K562 (cell line): ENCODE data around the gene GHR. TPM values are rescaled to one million over a fixed set of nuclear protein-coding genes. Genes with fewer than 3 reads are reported as not detected.
A peak's percentile ranks its signal among the peaks of the same experiment; 100 is the strongest.

Source experiments
- DPF2 ChIP-seq: fragments of 450-650 bp; IDR thresholded peaks from 2 replicates; pipeline ENCODE4 v1.6.1; 2016
- NCOR1 ChIP-seq: fragments of 450-650 bp; IDR thresholded peaks from 2 replicates; pipeline ENCODE4 v1.6.1; 2016; ENCODE audit warnings: mild to moderate bottlenecking, moderate library complexity
- SAFB2 ChIP-seq: fragments of 200-400 bp; formaldehyde crosslinking; IDR thresholded peaks from 2 replicates; pipeline ENCODE4 v1.6.1; 2018; ENCODE audit warnings: borderline replicate concordance, low read length, low read depth, moderate library complexity; ENCODE audit not compliant: severe bottlenecking
- polyA plus RNA-seq, 8 experiments: library from polyadenylated mRNA; depleted of rRNA in 4 of 8; stranded (reverse) in 5 of 8; unstranded in 3 of 8; fragments of >200 nt; fragmentation: Nextera tagmentation in 2 of 8; fragmentation: Illumina TruSeq in 1 of 8; extraction: Ambion mirVana in 2 of 8; extraction: Trizol in 1 of 8; gene quantifications; 2 replicates each; pipeline versions ENCODE4 v1.2.1 to v1.2.3, GENCODE V29; 2011 to 2014; ENCODE audit warnings: inconsistent platforms in 1 of 8, missing spikeins in 1 of 8
- total RNA-seq, 7 experiments: library from RNA; depleted of rRNA in 6 of 7; stranded (reverse); fragments of >200 nt in 6 of 7; fragmentation: Illumina TruSeq in 2 of 7; extraction: Trizol in 2 of 7; gene quantifications; 2 replicates each; pipeline versions ENCODE4 v1.2.1 to v1.2.3, GENCODE V29; 2011 to 2021; ENCODE audit warnings: low replicate concordance in 1 of 7
- TF ChIP-seq, protein P1 (sequence below), 2 experiments: IDR thresholded peaks in 1 of 2; conservative IDR thresholded peaks in 1 of 2; 2 replicates each; pipeline ENCODE4 v1.6.1; 2016; ENCODE audit warnings: low read depth in 2 of 2, mild to moderate bottlenecking in 1 of 2, missing compliant biosample characterization in 1 of 2, missing genetic modification characterization in 1 of 2, moderate library complexity in 1 of 2
- TF ChIP-seq, protein P2 (sequence below): fragments of 450-650 bp; IDR thresholded peaks from 2 replicates; pipeline ENCODE4 v1.6.1; 2016

The GHR gene
- total and polyA plus RNA-seq, 9 of the 15 experiments (the other 6 are each of a cell fraction or from before 2014, with no cell fraction given): 0.01 to 0.13 (median 0.07) TPM; not detected in 5

- TF ChIP-seq, protein P1, sequence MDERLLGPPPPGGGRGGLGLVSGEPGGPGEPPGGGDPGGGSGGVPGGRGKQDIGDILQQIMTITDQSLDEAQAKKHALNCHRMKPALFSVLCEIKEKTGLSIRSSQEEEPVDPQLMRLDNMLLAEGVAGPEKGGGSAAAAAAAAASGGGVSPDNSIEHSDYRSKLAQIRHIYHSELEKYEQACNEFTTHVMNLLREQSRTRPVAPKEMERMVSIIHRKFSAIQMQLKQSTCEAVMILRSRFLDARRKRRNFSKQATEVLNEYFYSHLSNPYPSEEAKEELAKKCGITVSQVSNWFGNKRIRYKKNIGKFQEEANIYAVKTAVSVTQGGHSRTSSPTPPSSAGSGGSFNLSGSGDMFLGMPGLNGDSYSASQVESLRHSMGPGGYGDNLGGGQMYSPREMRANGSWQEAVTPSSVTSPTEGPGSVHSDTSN (CRISPR knock-in tag; IDR thresholded peaks at IDR 0.05; ENCODE audit: low read depth): no peak
- TF ChIP-seq, protein P1 (tag; conservative IDR thresholded peaks at IDR 0.05; ENCODE audit: low read depth): peak; percentile 30; the same call in 1 of the 2 replicates
- TF ChIP-seq SAFB2 (no peak), DPF2 (peak; percentile 14; the same call in 1 of the 2 replicates), NCOR1 (peak; percentile 47; the same call in 1 of the 2 replicates)
- TF ChIP-seq, protein P2, sequence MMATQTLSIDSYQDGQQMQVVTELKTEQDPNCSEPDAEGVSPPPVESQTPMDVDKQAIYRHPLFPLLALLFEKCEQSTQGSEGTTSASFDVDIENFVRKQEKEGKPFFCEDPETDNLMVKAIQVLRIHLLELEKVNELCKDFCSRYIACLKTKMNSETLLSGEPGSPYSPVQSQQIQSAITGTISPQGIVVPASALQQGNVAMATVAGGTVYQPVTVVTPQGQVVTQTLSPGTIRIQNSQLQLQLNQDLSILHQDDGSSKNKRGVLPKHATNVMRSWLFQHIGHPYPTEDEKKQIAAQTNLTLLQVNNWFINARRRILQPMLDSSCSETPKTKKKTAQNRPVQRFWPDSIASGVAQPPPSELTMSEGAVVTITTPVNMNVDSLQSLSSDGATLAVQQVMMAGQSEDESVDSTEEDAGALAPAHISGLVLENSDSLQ: peak; percentile 7; the same call in 1 of the 2 replicates
- TF ChIP-seq, all 486 proteins: peak for 15
Observed at GRCh38 chr5:42591015-42591414, 167.8 kb downstream of the GHR start (continued).
